HG03520 (cell line): ENCODE measurements around the gene TRMT11.
A peak's percentile ranks its signal among the peaks of the same experiment; 100 is the strongest.

Source experiments
- ATAC-seq: cut with Tn5 transposase; IDR thresholded peaks from one replicate; pipeline ENCODE4 v1.9.1; 2021; ENCODE audit warnings: mild to moderate bottlenecking, moderate library complexity; ENCODE audit not compliant: unreplicated experiment

The TRMT11 gene

DNA sequence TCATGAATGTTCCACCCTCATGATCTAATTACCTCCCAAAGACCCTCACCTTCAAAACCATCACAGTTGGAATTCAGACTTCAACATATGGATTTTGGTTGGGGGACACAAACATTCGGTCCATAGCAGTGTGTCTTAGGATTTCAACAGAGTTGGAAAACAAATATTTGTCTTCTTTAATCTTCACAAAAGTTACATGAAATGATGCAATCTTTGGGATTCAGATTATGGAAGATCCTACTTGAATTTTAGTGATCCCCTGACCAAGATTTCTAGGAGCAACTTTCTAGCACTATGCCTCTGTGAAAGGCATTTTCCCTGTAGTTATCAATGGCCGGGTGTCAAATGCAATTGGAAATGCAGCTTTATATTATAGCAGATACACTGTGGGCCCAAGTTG is 86.5 kb downstream of the TRMT11 start:
- ATAC-seq, result no peak

DNA sequence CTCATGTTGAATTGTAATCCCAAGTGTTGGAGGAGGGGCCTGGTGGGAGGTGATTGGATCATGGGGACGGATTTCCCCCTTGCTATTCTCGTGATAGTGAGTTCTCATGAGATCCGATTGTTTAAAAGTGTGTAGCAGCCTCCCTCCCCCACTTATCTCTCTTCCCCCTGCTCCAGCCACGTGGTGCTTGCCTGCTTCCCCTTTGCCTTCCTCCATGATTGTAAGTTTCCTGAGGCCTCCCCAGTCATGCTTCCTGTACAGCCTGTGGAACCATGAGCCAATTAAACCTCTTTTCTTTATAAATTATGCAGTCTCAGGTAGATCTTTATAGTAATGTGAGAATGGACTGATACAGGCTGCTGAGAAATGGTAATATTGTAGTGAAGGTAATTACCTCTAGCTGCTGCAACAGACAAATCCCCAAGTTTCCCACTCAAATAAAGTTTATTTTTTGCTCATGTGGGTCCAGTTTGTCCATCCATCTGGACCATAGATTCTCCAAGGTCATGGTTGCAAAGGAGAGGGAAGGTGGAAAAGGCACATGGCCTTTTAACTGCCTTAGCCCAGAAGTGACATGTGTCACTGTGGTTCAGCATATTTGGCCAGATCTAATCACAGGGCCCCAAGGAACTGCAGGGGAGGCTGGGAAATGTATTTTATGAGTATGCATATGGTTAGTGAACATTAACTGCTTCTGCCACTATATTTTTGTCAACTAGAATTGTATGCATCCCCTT is 89.2 kb downstream of the TRMT11 start:
- ATAC-seq, result no peak

DNA sequence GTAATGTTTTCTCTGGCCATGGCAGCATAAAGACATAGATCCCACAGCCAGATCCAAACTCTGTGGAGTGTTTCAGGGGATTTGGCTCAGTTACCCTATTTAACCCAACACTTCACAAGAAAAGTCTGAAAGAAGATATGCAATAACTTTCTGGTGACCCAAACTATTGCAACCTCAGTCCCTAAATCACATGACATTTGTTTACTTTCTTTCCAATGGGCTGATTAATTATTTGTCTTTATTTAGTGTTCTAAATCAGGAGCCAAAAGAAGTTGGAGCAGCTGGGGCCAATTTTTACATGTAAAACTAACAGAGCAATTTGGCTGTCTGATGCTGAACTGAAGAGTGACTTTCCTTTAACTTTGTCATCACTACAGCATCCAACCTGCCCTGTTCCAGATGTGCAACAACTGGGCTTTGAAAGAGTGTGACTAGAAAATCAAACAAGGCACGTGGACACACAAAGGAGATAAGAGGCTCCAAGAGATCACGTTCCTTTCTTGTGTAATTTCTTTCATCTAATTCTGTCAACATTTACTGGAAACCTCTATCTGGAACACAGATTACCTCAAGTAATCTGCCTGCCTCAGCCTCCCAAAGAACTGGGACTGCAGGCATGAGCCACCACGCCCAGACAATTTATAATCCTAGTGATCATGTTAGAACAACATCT is 90.8 kb downstream of the TRMT11 start:
- no peak for ATAC-seq

DNA sequence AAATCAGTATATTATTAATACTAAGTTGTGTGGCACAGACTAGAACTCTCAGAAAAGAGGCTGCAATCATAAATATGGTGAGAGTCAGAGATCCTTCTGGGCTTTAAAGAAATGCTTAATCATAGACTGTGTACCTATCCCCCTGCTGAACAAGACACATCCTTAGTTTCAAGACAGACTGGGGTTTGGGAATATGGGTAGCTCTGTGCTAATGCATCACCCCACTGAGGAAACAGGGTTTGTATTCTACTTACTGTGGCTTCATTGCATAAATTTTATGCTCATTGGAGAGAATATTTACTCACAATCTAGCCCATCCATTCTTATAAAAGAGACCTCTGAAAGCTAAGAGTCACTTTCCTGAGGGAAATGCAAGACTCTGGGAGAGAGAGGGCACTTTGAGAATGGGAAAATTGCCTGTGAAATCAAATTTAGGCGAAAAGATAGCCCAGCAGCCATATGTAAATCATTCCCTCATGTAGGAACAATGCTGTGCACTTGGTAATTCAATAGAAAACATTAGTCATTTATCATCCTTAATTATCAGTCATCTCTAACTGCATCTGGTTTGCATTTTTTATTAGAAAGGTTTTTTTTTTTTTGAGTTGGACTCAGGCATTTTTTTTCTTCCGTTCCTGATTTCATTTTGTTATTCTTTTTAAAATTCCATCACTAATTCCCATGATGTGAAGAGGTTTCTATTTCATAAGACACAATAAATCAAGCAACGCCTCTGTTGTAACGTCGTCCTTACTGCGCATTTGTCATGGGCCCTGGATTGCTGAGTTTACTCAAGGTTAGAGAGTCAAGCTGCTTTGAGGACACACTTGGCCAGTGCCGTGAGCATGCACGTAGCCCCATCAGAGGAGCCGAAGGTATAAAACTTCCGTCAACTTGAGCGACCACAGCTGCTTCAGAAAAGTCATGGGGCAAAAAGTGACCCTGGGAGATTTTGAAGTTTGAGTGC is 91.8 kb downstream of the TRMT11 start:
- ATAC-seq, result no peak

DNA sequence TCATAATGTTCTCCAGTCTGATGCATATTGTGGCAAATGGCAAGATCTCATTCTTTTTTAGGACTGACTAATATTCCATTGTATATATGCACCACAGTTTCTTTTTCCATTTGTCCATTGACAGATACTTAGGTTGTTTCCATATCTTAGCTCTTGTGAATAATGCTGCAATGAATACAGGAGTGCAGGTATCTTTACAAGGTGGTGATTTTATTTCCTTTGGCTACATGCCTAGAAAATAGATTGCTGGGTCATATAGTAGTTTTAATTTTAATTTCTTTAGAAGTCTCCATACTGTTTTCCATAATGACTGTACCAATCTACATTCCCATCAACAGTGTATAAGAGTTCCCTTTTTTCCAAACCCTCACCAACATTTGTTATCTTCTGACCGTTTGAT is 97.5 kb downstream of the TRMT11 start:
- no peak for ATAC-seq

DNA sequence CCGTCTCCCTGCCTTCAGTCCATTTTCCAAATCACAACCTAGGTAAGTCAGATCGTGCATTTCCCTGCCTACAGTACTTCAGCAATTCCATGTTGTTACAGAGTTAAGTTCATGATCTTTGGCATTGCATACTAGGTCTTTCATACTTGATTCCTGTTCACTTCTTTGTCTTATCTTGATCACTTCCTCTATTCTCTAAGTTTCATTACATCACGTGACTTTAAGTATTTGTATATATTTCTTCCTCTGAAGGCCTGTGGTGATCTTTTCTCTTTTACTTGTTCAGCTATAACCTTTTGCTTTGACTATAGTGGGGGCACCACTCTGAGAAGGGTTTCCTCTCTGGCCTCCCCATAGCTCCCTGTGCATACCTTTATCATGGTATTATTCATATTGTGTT is 100.2 kb downstream of the TRMT11 start:
- peak; percentile 76 for ATAC-seq
